Stimulated activated CD4-positive, alpha-beta T cell treated with anti-CD3 and anti-CD28 coated beads, Interleukin-2, amount 100 ng/mL, for 24 hours (primary cell): Measurements from ENCODE around the gene ITLN1.
"Not testable (repeated sequence)": the region's sequence is repeated elsewhere in the genome, so short reads cannot be mapped to it uniquely, and the experiment has no call there.

ENCODE experiments used
- DNase-seq, 2 donors: peaks; one replicate each; pipeline ENCODE4 v3.0.0-alpha.2; 2020

ITLN1 gene

DNA sequence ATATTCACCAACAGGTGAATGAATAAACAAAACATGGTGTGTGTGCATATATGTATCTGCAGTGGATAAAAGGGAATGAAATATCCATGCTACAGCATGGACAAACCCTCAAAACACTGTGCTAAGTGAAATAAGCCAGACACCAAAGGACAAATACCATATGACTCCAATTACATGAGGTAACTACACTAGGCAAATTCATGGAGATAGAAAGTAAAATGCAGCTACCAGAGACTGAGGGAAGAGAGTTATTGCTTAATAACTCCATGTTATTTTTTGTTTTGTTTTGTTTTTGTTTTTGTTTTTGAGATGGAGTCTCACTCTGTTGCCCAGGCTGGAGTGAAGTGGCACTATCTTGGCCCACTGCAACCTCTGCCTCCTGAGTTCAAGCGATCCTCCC is 2.4 kb downstream of the ITLN1 start:
- DNase-seq = no peak

DNA sequence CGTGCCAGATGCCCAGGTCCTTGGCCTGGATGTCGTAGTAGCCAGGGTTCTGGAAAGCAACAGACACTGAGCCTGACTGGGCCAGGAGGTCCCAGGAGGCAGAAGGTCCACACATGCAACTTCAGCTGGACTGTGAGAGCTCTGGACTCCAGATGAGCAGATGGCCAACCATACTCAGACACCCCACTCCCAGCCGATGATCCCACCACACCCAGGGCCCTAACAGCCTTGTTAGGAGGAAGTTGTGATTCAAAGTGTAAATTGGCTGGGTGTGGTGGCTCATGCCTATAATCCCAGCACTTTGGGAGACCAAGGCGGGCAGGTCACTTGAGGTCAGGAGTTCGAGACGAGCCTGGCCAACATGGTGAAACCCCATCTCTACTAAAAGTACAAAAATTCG is 3.7 kb downstream of the ITLN1 start:
- not testable (repeated sequence) for DNase-seq

DNA sequence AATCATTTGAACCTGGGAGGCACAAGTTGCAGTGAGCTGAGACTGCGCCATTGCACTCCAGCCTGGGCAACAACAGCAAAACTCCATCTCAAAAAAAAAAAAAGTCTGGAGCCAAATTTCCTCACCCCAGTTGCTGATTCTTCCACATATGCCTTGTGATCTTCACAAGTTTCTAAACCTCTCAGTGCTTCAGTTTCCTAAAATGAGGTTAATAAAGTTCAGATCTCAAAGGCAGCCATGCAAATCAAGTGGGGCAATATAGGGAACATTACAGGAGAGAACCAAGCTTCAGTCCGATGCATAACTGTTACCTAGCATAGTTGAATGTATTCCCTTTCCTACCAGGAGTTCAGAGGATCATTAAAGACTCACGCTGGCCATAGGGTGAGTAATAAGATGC is 4.8 kb downstream of the ITLN1 start:
- no peak for DNase-seq

DNA sequence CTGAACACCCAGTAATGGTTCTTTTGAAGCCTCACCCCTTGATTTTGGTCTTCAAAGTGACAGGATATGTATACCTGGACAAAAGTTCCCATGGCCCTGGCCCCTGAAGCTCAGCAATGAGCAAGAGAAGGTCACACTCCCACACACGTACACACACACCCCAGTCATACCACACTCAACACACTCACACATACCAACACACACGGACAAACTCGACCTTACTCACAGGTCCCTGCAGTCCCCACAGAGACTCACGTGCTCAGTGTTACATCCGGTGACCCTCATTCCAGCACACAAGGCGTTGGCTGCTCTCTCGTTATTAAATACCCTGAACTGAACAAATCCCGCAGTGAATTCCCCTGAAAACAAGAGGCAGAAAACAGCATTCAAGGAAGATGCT is 5.9 kb downstream of the ITLN1 start:
- DNase-seq = no peak

DNA sequence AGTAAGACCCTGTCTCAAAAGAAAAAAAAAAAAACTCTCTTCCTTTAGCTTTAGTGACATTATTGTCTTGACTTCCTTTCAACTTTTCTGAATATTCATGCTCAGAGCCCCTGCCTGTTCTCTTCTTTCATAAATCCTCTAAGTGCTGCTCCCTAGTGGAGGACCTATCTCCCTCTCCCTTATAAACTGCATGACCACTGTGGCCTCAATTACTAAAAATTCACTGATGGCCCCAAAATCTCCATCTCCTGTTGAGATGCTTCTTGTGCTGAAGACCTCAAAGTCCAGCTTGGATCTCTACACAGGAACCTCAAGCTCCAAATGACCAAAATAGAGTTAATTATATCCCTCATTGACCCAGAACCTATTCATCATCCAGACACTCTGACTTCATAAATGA is 7.8 kb downstream of the ITLN1 start:
- DNase-seq = no peak

DNA sequence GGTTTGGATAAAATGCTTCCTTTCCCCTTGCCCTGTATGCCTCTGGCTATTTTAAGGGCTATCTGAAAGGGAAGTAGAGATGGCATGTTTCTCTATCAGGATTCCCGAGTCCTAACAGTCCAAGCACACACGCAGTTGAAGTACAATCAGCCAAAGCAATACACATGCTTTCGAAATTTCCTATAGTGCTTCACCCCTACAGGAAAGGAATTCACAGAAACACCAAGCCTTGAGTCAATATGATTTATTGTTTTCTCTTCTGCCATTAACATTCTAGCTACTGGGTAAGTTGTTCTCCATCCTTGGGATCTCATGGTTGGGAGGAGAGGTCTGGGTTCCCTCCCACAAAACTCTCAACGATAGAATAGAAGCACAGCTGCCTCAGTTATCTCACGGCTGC is 8.7 kb downstream of the ITLN1 start:
- no peak for DNase-seq

DNA sequence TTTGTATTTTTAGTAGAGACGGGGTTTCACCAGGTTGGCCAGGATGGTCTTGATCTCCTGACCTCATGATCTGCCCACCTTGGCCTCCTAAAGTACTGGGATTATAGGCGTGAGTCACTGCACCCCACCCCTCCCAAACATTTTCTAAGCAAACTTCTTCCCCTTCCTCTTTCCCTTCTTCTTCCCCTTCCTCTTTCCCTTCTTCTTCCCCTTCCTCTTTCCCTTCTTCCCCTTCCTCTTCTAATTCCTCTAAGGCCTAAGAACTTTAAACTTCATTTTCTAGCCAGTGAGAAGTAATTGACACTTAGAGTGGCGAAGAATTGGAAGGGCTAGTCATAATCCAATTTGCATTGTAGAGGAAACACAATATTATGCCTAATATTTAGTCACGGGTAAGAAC is 9.4 kb downstream of the ITLN1 start:
- not testable (repeated sequence) for DNase-seq

DNA sequence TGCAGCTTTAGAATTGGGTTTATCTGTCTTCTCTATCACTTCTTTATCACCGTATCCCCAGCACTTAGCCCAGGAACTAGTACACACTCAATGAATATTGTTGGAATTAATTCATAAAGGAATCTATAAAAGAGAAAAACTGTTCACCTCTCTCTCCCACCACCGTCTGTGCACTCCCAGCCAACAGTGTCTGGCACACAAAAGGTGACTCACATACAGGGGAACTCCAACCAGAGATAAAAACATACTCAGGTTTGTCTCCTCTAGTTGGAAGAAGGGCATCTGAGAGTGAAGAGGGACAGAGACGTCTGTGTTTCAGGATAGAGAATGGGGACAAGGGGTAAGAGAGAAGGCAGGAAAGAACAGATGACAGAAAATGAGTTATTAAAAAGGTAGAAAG is 10.0 kb downstream of the ITLN1 start:
- no peak for DNase-seq

GRCh38 chr1:160868141-160868540 is 16.8 kb downstream of the ITLN1 start:
- DNase-seq = no peak

DNA sequence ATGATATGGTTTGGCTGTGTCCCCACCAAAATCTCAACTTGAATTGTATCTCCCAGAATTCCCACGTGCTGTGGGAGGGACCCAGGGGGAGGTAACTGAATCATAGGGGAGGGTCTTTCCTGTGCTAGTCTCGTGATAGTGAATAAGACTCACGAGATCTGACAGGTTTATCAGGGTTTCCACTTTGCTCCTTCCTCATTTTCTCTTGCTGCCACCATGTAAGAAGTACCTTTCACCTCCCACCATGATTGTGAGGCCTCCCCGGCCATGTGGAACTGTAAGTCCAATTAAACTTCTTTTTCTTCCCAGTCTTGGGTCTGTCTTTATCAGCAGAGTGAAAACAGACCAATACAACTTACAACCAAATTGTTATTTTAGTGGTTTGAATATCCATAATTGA is 17.3 kb downstream of the ITLN1 start:
- not testable (repeated sequence) for DNase-seq

DNA sequence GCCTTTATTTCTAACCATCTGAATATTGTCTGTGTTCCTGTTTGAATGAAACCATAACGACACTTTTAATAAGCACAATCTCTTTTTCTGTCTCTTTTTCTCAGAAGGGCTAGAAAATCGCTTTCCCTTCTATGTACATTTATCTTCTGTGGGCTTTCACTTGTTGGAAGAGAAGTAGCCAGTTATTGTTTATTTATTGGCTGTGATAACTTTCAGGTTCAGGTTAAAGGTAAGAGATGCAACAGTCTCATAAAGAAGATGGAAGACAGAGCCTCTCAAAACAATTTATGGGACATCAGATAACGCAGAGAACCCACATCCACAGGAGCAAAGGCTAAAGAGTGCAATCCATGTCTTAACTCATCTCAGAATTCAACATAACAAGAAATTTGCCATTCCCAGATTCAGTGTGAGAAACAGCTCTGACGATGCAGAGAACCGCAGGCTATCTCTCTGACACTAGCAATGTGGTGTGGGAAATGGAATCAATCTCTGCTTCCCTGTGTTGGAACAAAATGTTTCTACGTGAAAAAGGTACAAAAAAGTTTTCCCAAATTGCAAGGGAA is 18.2 kb downstream of the ITLN1 start:
- DNase-seq = no peak

DNA sequence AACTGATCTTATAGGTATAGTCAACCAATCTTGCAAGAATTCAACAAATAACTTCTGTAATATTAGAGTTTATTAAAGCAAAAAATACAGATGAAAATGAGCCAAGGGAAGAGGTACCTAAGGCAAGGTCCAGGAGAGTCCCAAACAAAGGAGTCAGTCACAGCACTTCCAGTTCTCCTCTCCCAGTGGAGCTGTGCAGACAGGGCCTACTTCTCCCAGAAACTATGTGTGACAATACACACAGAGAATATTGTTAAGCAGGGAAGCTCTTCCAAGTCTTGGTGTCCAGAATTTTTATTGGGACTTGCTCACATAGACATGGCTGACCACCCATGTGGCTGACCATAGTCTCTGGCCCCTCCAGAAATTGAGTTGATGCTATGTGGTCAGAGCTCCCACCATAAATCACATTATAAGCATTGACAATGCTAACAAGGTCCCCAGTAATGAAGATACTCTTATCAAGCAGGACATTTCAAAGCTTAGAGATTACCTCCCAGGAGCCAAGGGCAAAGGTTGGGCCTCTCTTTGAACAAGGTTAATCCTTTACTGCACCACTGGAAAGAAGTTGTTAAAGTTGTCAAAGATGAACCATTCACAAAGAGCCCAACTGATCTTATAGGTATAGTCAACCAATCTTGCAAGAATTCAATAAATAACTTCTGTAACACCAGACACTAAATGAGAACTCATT is 18.8 kb downstream of the ITLN1 start:
- DNase-seq = no peak

DNA sequence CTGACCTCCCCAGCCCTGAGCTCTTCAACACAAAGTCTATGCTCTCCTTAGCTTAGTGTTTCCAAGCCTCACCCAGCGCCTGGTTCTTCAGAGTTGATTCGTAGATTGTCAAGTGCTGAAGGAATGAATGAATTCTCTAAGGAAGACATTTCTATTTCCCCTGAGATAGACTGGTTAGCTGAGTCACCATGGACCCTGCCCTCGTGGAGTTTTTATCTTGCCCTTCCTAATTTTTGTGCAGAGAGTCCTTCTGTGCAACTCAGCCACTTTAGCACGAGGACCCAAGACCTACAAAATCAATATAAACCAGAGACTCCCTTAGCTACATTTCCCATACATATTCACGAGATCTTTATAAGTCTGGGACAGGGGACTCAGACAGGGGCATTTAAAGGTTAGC is 19.6 kb downstream of the ITLN1 start:
- no peak for DNase-seq

GRCh38 chr1:160864173-160864572 is 20.8 kb downstream of the ITLN1 start:
- DNase-seq = no peak

DNA sequence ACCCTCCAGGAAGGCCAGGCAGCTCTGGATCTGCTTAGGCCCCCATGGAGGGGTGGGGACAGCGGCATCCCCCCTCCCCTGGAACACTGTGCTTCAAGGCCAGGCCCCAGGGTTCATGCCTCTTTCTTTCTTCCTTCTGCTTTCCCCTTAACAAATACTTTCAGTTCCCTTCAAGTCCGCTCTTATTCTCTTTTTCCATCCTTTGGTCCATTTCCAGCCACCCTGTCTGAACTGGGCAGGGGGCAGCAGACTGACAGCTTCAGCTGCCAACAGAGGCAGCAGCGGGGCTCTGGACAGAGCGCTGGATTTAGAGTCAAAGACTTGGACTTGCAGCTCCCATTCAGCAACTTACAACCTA is 21.2 kb downstream of the ITLN1 start:
- DNase-seq = no peak

DNA sequence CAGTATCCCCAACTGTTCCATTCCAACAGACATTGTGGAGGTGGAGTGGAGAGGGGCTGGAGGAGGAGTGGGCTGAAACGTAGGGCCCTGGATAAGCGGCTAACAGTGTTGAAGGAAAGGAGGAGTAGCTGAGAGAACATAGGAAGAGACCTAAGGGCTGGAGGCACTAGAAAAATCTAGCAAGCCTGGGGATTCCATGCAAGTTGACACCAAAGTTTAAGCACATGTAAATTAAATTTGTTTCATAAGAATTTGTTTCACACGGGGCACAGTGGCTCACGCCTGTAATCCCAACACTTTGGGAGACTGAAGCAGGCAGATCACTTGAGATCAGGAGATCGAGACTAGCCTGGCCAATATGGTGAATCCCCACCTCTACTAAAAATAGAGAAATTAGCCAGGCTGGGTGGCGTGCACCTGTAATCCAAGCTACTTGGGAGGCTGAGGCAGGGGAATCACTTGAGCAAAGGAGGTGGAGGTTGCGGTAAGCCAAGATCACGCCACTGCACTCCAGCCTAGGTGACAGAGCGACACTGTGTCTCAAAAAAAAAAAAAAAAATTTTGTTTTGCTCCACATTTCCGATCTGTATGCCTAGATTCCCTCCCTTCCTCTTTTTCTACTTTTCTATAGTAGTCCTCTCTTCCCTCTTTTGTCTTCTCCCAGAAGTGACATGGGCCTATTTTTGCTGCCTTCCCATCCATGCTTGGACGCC is 21.8 kb downstream of the ITLN1 start:
- DNase-seq = no peak

DNA sequence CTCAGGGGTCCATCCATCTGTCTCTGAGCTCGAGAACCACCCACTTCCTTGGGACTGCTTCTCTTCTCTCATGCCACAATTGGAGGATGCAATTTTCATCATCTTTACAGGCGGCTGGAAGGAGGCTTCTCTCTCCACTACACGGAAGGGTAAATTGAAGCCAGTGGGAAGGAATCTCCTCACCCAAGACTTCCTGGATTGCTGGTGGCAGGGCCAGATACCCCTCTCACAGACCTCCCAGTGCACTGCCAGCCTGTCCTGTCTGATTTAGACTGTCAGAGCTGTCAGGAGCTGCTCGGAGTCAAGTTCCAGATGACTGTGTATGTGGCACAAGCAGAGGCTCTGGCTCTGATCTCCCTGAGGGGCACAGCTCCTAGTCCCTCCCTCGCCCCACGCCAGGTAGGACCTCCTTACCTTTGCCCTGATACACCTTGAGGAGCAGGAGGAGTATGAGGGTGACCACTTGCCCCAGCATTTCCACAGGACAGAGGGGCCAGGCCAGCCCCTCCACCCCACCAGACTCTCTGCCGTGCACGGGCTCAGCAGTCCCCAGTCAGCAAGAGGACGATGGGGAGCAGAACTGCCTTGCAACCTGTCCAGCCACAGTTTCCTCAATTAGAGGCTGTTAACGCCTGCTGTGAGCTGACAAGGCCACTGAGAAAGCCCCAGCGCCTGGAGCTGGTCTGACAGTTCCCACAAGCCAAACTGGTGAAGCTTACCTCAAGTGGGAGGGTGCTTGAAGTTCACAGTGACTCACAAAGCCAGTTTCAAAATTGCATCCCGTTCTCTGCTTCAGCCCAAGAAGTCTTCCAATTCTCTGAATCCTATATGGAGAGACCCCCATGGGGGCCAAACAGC is 22.5 kb downstream of the ITLN1 start, which contains the start of gene CD244:
TSS of gene CD244 (minus strand) at position 685 of the 858 bp plus-strand sequence. CDS start at position 475, 210 bp downstream.
- DNase-seq = peak; percentile 48 to 59

- DNase-seq = no peak
Measured at GRCh38 chr1:160860840-160861505, 24.0 kb downstream of the ITLN1 start.

GRCh38 chr1:160859166-160859565 is 25.8 kb downstream of the ITLN1 start:
- DNase-seq = no peak

DNA sequence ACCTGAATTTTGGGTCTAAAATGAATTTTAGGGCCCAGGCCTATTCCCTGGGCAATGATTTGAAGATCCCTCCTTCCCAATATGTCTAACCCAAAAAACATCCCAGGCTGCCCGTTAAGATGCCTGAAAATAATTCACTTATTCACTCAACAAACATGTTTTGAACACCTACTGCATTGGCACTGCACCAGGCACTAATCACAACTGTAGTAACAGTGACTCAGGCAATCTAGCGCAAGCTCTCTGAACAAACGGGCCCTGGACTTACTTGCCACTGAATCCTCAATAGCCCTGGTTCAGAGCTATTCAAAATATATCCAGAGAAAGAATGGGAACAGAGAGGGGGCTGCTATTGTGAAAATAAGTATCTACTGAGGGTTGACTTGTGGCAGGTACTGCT is 26.5 kb downstream of the ITLN1 start:
- no peak for DNase-seq

GRCh38 chr1:160858097-160858496 is 26.9 kb downstream of the ITLN1 start:
- DNase-seq = no peak

DNA sequence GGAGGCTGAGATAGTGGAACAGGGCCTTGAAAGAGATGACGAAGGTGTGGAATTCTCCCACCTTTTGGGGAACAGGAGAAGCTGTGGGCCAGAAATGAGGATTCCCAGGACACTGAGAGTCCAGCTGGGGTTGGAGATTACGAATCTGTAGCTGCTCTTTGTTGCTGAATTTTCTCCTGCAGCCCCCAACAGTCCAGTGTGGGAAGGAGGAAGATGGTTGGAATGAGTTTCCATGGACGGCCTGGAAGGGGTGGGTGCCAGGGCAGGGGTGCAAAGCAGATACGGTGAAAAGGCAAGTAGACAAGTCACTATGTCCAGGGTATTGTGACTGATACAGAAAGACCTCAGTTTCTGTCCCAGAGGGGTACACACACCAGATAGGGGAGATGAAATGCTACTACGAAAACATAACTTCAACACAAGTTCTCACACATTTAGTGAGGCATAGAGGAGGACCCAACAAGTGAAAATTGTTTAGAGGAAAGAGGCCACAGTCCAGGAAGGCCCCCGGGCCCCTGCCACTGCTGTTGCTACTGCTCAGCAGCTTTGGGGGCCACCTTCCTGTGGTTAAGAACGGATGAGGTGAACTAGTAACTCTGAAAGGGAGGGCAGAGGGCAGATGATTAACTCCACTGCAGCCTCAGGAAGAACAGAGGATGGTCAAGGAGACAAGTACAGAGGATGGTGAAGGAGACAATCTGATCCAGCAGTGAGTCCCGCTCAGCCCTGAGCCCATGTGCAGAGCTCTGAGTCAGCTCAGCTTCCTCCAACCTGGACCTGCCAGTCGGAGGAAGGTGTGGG is 29.6 kb downstream of the ITLN1 start:
- no peak for DNase-seq
